GM19468 (cell line): ENCODE measurements around the gene GTF2IRD1.
"Not testable (repeated sequence)": the region's sequence is repeated elsewhere in the genome, so short reads cannot be mapped to it uniquely, and the experiment has no call there.

ENCODE experiments used
- ATAC-seq: cut with Tn5 transposase; IDR thresholded peaks from one replicate; pipeline ENCODE4 v1.9.1; 2021; ENCODE audit warnings: mild to moderate bottlenecking, moderate library complexity, moderate number of reproducible peaks; ENCODE audit not compliant: unreplicated experiment; ENCODE audit errors: extremely low read depth

GTF2IRD1 gene

DNA sequence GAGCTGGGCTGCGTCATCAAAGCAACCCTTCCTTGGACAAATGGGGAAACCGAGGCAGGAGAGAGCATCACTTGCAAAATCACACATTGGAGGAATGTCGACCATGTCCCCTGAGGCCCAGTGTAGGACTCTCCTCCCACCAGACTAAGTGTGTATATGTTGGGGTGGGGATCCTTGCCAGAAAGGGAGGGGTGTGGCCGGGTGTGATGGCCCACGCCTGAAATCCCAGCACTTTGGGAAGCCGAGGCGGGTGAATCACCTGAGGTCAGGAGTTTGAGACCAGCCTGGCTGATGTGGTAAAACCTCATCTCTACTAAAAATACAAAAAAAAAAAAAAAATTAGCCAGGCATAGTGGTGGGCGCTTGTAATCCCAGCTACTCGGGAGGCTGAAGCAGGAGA lies 23.3 kb upstream of the GTF2IRD1 start:
- not testable (repeated sequence) for ATAC-seq

GRCh38 chr7:74430961-74431466 lies 22.7 kb upstream of the GTF2IRD1 start:
- no peak for ATAC-seq

- not testable (repeated sequence) for ATAC-seq
Observed at GRCh38 chr7:74437291-74437571, 16.5 kb upstream of the GTF2IRD1 start.

- no peak for ATAC-seq
Observed at GRCh38 chr7:74438327-74438726, 15.4 kb upstream of the GTF2IRD1 start.

GRCh38 chr7:74439541-74439940 lies 14.2 kb upstream of the GTF2IRD1 start:
- ATAC-seq: no peak

GRCh38 chr7:74440143-74440542 lies 13.6 kb upstream of the GTF2IRD1 start:
- not testable (repeated sequence) for ATAC-seq

GRCh38 chr7:74441801-74442200 lies 11.9 kb upstream of the GTF2IRD1 start:
- ATAC-seq: no peak

DNA sequence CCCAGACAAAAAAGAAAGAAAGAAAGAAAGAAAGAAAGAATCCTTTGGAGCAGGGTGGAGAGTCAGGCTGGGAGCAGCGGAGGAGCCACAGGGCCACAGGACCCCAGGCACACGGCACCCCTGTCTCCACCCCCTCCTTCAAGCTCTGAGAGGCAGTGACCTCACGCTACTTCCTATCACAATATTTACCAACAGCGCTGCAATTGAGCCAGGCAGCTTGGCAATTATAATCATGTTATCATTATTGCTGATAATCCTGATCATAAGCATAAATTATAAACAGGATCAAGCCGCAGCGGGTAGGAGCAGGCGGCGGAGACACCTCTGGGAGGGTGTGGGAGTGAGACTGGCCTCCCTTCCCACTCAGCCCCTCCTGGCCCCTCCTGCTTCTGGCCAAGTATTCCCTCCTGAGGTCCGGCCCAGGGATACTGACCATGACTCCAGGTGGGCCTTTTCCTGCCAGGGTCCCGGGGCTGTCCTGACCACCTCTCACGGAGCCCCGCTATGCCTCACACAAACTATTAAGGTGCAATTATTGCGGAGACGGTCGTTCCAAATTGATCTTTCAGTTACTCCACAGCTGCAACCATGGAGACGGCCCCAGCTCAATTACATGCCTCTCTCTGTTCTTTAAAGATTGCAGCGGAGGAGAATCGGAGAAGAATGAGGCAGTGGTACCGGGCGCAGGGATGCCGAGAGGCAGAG lies 10.0 kb upstream of the GTF2IRD1 start:
- ATAC-seq: no peak

GRCh38 chr7:74449144-74449543 lies 4.6 kb upstream of the GTF2IRD1 start:
- no peak for ATAC-seq

DNA sequence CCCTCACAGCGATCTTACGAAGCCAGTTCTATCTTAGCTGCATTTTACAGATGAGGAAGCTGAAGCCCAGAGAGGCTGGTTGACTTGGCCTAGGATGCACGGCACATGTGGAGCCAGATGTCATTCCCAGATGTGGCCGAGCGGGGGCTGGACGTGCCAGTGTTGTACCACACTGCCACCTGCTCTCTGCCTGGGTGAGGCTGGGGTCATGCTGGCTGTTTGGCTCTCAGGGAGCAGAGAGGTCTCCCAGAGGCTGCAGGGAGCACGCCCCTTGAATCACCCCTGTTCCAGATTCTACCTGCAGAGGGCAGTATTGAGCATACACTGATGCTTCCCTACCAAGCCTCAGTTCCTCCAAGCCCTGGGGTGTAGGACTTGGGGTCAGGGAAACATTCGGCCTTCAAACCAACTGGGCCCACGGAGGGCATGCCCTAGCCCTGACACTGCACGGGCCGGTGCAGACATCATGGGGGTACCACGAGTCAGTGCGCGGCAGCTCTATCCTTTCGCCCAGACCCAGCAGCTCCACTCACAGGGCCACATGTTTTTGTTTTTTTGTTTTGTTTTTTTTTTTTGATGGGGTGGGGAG lies 3.8 kb upstream of the GTF2IRD1 start:
- ATAC-seq: no peak

DNA sequence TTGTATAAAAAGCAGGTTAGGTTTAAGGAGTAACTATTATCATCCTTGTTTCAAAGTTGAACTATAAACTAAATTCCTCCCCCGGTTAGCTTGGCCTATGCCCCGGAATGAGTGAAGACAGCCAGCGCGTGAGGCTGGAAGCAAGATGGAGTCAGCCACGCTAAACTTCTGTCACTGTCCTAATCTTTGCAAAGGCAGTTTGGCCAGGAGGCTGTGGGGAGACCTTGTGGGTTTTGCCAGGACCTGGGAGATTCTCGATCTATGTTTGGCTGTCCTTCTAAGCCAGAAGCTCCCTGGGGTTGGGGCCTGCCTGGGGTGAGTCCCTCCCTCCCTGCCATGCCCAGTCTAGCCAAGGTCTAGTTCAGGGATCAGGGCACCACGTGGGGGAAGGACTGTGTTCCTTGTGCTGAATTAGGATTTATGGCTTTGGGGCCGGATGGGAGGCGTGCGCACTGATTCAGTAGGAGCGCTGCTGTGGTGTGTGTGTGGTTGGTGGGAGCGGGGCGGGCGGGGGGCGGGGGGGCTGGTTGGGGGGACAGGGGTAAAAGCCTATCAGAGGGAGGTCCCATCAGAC lies 871 bp upstream of the GTF2IRD1 start:
- no peak for ATAC-seq

DNA sequence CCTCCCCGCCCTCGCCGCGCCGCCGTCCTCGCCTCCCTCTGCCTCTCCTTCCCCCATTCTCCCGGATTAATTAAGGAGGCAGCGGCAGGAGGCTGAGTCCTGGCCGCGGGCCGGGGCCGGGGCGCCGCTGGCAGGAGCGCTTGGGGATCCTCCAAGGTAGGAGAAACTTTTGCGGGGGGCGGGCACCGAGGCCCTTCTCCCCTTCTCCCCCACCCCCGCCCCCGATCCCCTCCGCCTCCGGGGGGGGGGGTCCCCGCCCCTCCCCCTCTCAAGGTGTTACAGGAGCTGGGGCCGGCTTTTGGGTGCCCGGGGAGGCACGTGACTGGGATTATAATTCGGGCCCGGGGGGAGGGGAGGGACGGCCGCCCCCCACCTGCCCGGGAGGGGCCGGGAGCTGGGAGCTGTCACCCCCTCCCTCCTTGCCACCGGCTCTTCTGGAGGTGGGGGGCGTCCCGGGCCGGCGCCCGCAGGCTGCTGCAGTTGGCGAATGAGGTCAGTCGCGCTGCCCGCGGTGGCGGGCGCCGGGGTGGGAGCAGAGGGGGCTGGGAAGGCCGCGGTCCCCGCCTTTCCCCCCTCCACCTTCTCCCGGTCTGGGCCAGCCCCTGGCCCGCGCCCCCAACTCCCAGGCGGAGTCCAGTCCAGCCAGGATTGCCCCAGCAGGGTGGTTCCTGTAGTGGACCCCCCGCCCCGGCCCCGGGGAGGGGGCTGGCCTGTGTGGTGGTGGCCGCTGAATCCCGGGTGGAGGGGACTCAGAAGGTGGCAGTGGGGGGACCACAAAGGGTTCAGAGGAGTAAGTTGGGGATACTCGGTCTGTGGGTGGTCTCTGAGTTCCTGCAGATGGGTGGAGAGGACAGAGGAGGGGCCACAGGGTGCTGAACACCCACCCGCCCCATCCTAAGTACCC lies 567 bp downstream of the GTF2IRD1 start:
- ATAC-seq: no peak

- no peak for ATAC-seq
Observed at GRCh38 chr7:74454925-74455288, 1.2 kb downstream of the GTF2IRD1 start.

- ATAC-seq: no peak
Observed at GRCh38 chr7:74455291-74455804, 1.6 kb downstream of the GTF2IRD1 start.

GRCh38 chr7:74455928-74456327 lies 2.2 kb downstream of the GTF2IRD1 start:
- ATAC-seq: no peak

DNA sequence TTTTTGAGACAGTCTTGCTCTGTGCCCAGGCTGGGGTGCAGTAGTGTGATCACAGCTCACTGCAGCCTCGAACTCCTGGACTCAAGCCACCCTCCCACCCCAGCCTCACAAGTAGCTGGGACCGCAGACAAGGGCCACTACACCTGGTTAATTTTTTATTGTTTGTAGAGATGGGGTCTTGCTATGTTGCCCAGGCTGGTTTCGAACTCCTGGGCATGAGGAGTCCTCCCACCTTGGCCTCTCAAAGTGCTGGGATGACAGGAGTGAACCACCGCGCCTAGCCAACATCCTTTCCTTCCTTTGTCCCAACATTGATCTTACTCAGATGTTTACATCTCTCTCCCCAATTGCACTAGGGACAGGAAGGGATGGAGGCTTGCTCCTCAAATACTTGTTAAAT lies 3.3 kb downstream of the GTF2IRD1 start:
- no peak for ATAC-seq

GRCh38 chr7:74461970-74462706 lies 8.4 kb downstream of the GTF2IRD1 start:
- no peak for ATAC-seq

GRCh38 chr7:74462707-74463100 lies 9.0 kb downstream of the GTF2IRD1 start:
- no peak for ATAC-seq

GRCh38 chr7:74464931-74465886 lies 11.5 kb downstream of the GTF2IRD1 start:
- no peak for ATAC-seq
